SK-N-SH treated with all-trans-retinoic acid at 6 μM for 48 hours (cell line): ENCODE results near the gene CYP1A1.

Source experiments
- ATAC-seq: fragments of 200-7000 bp; cut with Tn5 transposase; 3 replicates; pipeline ENCODE4 v1.9.1; 2020; ENCODE audit warnings: mild to moderate bottlenecking, moderate library complexity
- ARNTL ChIP-seq: fragments of 450-650 bp; formaldehyde crosslinking; IDR thresholded peaks from 2 replicates; pipeline ENCODE4 v1.5.0; 2020; ENCODE audit warnings: low read depth, mild to moderate bottlenecking, moderate library complexity, borderline replicate concordance
- BACH2 ChIP-seq: fragments of 250-450 bp; sonication (Bioruptor Pico); IDR thresholded peaks from 2 replicates; pipeline ENCODE4 v1.9.0; 2021; ENCODE audit warnings: mild to moderate bottlenecking, borderline replicate concordance
- CREB5 ChIP-seq: fragments of 250-450 bp; sonication (Bioruptor Pico); IDR thresholded peaks from 2 replicates; pipeline ENCODE4 v1.5.1; 2020; ENCODE audit warnings: low read depth, mild to moderate bottlenecking, moderate library complexity
- CSDC2 ChIP-seq: fragments of 250-450 bp; sonication (Bioruptor Pico); IDR thresholded peaks from 2 replicates; pipeline ENCODE4 v1.5.0; 2020; ENCODE audit warnings: mild to moderate bottlenecking, moderate library complexity
- CSRNP3 ChIP-seq: fragments of 250-450 bp; sonication (Bioruptor Pico); IDR thresholded peaks from 2 replicates; pipeline ENCODE4 v1.5.1; 2021; ENCODE audit warnings: mild to moderate bottlenecking, moderate library complexity
- GLIS3 ChIP-seq: fragments of 250-450 bp; sonication (Bioruptor Pico); IDR thresholded peaks from 2 replicates; pipeline ENCODE4 v1.5.0; 2020; ENCODE audit warnings: mild to moderate bottlenecking, moderate library complexity
- ISL1 ChIP-seq: fragments of 250-450 bp; sonication (Bioruptor Pico); IDR thresholded peaks from 2 replicates; pipeline ENCODE4 v2.1.2; 2022; ENCODE audit warnings: mild to moderate bottlenecking, moderate library complexity
- OSR1 ChIP-seq: fragments of 250-450 bp; sonication (Bioruptor Pico); IDR thresholded peaks from 2 replicates; pipeline ENCODE4 v1.8.0; 2022; ENCODE audit warnings: moderate library complexity, mild to moderate bottlenecking, inconsistent platforms
- PATZ1 ChIP-seq: fragments of 250-450 bp; sonication (Bioruptor Pico); IDR thresholded peaks from 2 replicates; pipeline ENCODE4 v1.8.0; 2020; ENCODE audit warnings: mild to moderate bottlenecking, moderate library complexity, borderline replicate concordance
- POU6F1 ChIP-seq: fragments of 250-450 bp; sonication (Bioruptor Pico); IDR thresholded peaks from 2 replicates; pipeline ENCODE4 v1.8.0; 2021; ENCODE audit warnings: low read depth, mild to moderate bottlenecking, moderate library complexity, borderline replicate concordance
- PPARA ChIP-seq: fragments of 250-450 bp; sonication (Bioruptor Pico); IDR thresholded peaks from 2 replicates; pipeline ENCODE4 v1.5.0; 2020; ENCODE audit warnings: mild to moderate bottlenecking, borderline replicate concordance
- RARB ChIP-seq: fragments of 250-450 bp; sonication (Bioruptor Pico); IDR thresholded peaks from 2 replicates; pipeline ENCODE4 v1.8.0; 2021; ENCODE audit warnings: mild to moderate bottlenecking, moderate library complexity
- SNAI2 ChIP-seq: fragments of 250-450 bp; sonication (Bioruptor Pico); IDR thresholded peaks from 2 replicates; pipeline ENCODE4 v1.5.0; 2020; ENCODE audit warnings: mild to moderate bottlenecking, moderate library complexity
- TCF4 ChIP-seq: fragments of 250-450 bp; sonication (Bioruptor Pico); IDR thresholded peaks from 2 replicates; pipeline ENCODE4 v1.8.0; 2021; ENCODE audit warnings: mild to moderate bottlenecking, moderate library complexity, borderline replicate concordance
- TSHZ2 ChIP-seq: fragments of 250-450 bp; sonication (Bioruptor Pico); IDR thresholded peaks from 2 replicates; pipeline ENCODE4 v1.5.0; 2020; ENCODE audit warnings: mild to moderate bottlenecking, moderate library complexity
- ZC3H10 ChIP-seq: fragments of 250-450 bp; sonication (Bioruptor Pico); IDR thresholded peaks from 2 replicates; pipeline ENCODE4 v1.5.1; 2021; ENCODE audit warnings: mild to moderate bottlenecking, moderate library complexity
- ZFP3 ChIP-seq: fragments of 250-450 bp; sonication (Bioruptor Pico); IDR thresholded peaks from 2 replicates; pipeline ENCODE4 v1.5.0; 2020; ENCODE audit warnings: mild to moderate bottlenecking, moderate library complexity
- ZFP30 ChIP-seq: fragments of 450-650 bp; formaldehyde crosslinking; IDR thresholded peaks from 2 replicates; pipeline ENCODE4 v1.5.0; 2022; ENCODE audit warnings: mild to moderate bottlenecking, moderate library complexity
- ZNF565 ChIP-seq: fragments of 450-650 bp; formaldehyde crosslinking; conservative IDR thresholded peaks from 2 replicates; pipeline ENCODE4 v1.5.0; 2020; ENCODE audit warnings: low read depth, mild to moderate bottlenecking, moderate library complexity
- ZNF70 ChIP-seq: fragments of 450-650 bp; formaldehyde crosslinking; IDR thresholded peaks from 2 replicates; pipeline ENCODE4 v1.5.0; 2020; ENCODE audit warnings: mild to moderate bottlenecking, moderate library complexity
- ZNF8 ChIP-seq: fragments of 450-650 bp; formaldehyde crosslinking; IDR thresholded peaks from 2 replicates; pipeline ENCODE4 v1.5.0; 2020; ENCODE audit warnings: mild to moderate bottlenecking, moderate library complexity

CYP1A1 gene

GRCh38 chr15:74763416-74763815 lies 38.1 kb upstream of the CYP1A1 start:
- TF ChIP-seq TSHZ2 = no peak
- TF ChIP-seq GLIS3 = no peak
- TF ChIP-seq ZNF8 (CRISPR knock-in tag) = no peak
- no peak for TF ChIP-seq SNAI2
- no peak for TF ChIP-seq PPARA (CRISPR knock-in tag)
- no peak for TF ChIP-seq OSR1 (CRISPR knock-in tag)
- no peak for TF ChIP-seq POU6F1 (CRISPR knock-in tag)
- no peak for TF ChIP-seq ZFP30 (CRISPR knock-in tag)
- TF ChIP-seq BACH2 (CRISPR knock-in tag) = no peak
- TF ChIP-seq CREB5 = no peak
- TF ChIP-seq TCF4 = no peak
- no peak for ATAC-seq

GRCh38 chr15:74762791-74763150 lies 37.4 kb upstream of the CYP1A1 start:
- ATAC-seq = no peak
- TF ChIP-seq ZFP30 (CRISPR knock-in tag) = no peak
- TF ChIP-seq CSDC2 = no peak
- no peak for TF ChIP-seq TSHZ2
- TF ChIP-seq ARNTL = no peak
- TF ChIP-seq SNAI2 = no peak
- no peak for TF ChIP-seq OSR1 (CRISPR knock-in tag)
- no peak for TF ChIP-seq ZFP3 (CRISPR knock-in tag)
- TF ChIP-seq ZNF565 (CRISPR knock-in tag) = no peak
- no peak for TF ChIP-seq TCF4
- TF ChIP-seq ZNF8 (CRISPR knock-in tag) = no peak
- TF ChIP-seq CSRNP3 = no peak
- TF ChIP-seq GLIS3 = no peak
- TF ChIP-seq RARB (CRISPR knock-in tag) = no peak

- TF ChIP-seq PATZ1 (CRISPR knock-in tag) (no peak), ISL1 (CRISPR knock-in tag) (no peak), ZC3H10 (CRISPR knock-in tag) (no peak), ZNF70 (CRISPR knock-in tag) (no peak)
- ATAC-seq = no peak
Measured at GRCh38 chr15:74758736-74759135, 33.4 kb upstream of the CYP1A1 start.
